ENCODE measurements around the gene MAK.
"Not testable (repeated sequence)": the region's sequence is repeated elsewhere in the genome, so short reads cannot be mapped to it uniquely, and the experiment has no call there.

Gene MAK

DNA sequence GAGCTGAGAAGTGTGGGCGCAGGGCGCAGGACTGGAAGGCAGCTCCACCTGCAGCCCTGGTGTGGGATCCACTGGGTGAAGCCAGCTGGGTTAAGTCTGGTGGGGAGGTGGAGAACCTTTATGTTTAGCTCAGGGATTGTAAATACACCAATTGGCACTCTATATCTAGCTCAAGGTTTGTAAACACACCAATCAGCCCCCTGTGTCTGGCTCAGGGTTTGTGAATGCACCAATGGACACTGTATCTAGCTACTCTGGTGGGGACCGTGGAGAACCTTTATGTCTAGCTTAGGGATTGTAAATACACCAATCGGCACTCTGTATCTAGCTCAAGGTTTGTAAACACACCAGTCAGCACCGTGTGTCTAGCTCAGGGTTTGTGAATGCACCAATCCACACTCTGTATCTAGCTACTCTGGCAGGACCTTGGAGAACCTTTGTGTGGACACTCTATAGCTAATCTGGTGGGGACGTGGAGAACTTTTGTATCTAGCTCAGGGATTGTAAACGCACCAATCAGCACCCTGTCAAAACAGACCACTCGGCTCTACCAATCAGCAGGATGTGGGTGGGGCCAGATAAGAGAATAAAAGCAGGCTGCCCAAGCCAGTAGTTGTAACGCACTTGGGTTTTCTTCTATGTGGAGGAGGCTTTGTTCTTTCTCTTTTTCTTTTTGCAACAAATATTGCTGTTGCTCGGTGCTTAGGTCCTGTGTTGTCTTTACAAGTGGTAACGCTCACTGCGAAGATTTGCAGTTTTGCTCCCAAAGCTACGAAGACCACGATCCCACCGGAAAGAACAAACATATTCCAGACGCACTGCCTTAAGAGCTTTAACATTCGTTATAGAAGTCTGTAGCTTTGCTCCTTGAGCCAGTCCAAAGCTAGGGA lies 117.1 kb downstream of the MAK start:
- not testable (repeated sequence) for H3K27me3 Mint-ChIP-seq, DNase-seq, H3K9me3 Mint-ChIP-seq
- Mint-ChIP-seq H3K36me3 (ENCODE audit: low read depth) (peaks cover 39% of the 10 kb centered on the region), H3K4me1 (ENCODE audit: low read depth) (peaks cover 52% of the 10 kb centered on the region), H3K4me3 (peak overlapping the region; percentile 94), H3K27ac (peak overlapping the region; percentile 95)

GRCh38 chr6:10720265-10720959 lies 117.9 kb downstream of the MAK start:
- peaks cover 47% of the 10 kb centered on the region for H3K4me1 Mint-ChIP-seq (ENCODE audit: low read depth)
- peak; percentile 80 for DNase-seq
- no peaks in the 10 kb centered on the region for H3K27me3 Mint-ChIP-seq
- H3K4me3 Mint-ChIP-seq, result peak overlapping the region; percentile 94
- peak overlapping the region; percentile 95 for H3K27ac Mint-ChIP-seq
- peaks cover 4% of the 10 kb centered on the region for H3K9me3 Mint-ChIP-seq
- H3K36me3 Mint-ChIP-seq (ENCODE audit: low read depth), result peaks cover 31% of the 10 kb centered on the region

- Mint-ChIP-seq H3K4me1 (ENCODE audit: low read depth) (peaks cover 42% of the 10 kb centered on the region), H3K27ac (peak overlapping the region; percentile 92), H3K27me3 (no peaks in the 10 kb centered on the region), H3K4me3 (peak overlapping the region; percentile 94), H3K36me3 (ENCODE audit: low read depth) (peaks cover 26% of the 10 kb centered on the region), H3K9me3 (peaks cover 4% of the 10 kb centered on the region)
- DNase-seq, result no peak
These were observed 118.4 kb downstream of the MAK start for GRCh38 chr6:10719964-10720264.

GRCh38 chr6:10719296-10719963 lies 118.9 kb downstream of the MAK start:
- Mint-ChIP-seq H3K9me3 (peaks cover 4% of the 10 kb centered on the region), H3K27me3 (no peaks in the 10 kb centered on the region), H3K36me3 (ENCODE audit: low read depth) (peaks cover 25% of the 10 kb centered on the region), H3K4me1 (ENCODE audit: low read depth) (peaks cover 38% of the 10 kb centered on the region), H3K27ac (peak overlapping the region; percentile 92), H3K4me3 (peak overlapping the region; percentile 94)
- peak; percentile 54 for DNase-seq

DNA sequence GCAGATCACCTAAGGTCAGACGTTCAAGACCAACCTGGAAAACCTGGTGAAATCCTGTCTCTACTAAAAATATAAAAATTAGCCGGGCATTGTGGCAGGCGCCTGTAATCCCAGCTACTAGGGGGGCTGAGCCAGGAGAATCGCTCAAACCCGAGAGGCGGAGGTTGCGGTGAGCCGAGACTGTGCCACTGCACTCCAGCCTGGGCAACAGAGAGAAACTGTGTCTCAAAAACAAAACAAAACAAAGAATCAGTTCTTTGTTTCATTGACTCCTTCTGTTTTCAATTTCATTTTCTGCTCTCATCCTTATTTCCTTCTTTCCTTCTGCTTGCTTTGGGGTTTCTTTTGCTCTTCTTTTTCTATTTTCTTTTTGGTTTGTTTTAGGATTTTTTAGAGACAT lies 124.4 kb downstream of the MAK start:
- Mint-ChIP-seq H3K36me3 (ENCODE audit: low read depth) (peaks cover 28% of the 10 kb centered on the region), H3K27ac (peak overlapping the region; percentile 77), H3K27me3 (no peaks in the 10 kb centered on the region), H3K9me3 (no peaks in the 10 kb centered on the region), H3K4me3 (no peak overlapping the region), H3K4me1 (ENCODE audit: low read depth) (peaks cover 1% of the 10 kb centered on the region)
- no peak for DNase-seq

Measured in activated T-cell treated with anti-CD3 and anti-CD28 coated beads, Interleukin-2, amount 50 U/mL, for 24 hours (primary cell).